ENCODE measurements around the gene MAP3K5.

MAP3K5 gene

DNA sequence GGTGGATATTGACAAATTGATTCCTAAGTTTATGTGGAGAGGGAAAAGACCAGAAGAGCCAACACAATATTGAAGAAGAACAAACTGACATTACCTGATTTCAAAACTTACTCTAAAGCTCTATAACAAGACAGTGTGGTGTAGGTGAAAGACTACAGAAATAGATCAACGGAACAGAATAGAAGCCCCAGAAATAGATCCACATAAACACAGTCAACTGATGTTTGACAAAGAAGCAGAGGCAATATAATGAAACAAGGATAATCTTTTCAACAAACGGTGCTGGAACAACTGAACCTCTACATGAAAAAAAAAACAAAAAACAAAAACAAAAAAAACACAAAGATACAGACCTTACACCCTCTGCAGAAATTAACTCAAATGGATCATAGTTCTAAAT is 50.2 kb downstream of the MAP3K5 start:
- no peak for DNase-seq

DNA sequence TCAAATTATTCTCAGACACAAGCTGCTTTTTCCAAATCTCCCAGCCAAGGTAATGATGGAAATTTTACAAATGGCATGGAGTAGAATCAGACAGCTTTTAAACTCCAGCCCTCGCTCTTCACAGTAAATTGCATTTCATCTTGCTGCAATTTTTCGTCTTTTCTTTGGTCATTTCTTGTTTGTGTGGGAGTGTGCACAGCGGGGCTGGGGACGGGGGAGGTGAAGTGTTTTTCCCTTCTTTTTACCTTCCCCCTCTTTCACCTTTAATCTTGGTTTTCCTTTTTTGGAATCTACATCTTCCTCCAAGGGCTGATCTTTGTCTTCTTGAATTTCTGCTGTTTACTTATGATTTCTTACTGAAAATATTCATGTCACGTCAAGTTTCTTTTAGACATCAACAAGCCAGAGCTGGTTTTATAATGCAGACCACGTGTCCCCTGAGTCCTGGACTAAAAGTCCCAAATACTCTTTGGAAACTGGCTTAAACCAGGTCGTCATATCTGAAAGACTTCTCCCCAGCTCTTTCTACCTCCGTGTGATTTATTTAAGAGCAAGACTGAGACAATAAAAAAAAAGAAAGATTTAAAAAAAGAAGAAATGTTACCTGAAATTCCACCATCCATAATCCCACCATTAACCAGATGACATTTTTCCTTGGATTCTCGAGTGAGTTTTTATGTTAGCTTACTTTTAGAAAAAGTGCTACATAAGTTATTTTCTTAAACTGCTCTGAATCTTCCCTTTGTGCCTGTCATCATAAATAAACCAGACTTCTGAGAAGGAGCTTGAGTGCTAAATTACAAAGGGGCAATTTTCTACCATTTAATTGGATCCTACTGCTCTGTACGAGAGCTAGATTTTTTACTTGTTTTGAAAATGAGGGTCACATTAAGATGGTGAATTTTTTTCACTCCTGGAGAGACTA is 52.0 kb downstream of the MAP3K5 start:
- DNase-seq: no peak

DNA sequence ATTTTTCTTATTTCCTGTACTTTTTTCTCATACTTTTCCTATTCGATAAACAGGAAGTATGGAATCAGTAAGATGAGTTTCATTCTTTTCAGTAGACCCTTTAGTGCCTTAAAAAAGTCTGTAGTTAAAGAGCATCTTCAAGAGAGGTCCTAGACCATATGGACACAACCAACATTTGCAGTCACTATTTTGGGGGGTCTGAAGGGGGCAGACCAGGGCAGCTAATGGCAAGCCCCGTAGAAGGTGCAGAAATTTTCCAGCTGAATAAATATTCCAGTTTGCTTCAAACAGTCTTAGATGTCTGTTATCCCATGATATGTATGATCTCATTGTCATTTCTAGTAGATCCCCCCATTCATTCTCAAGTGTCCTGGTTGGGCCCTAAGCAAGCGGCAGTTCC is 52.8 kb downstream of the MAP3K5 start:
- no peak for DNase-seq

DNA sequence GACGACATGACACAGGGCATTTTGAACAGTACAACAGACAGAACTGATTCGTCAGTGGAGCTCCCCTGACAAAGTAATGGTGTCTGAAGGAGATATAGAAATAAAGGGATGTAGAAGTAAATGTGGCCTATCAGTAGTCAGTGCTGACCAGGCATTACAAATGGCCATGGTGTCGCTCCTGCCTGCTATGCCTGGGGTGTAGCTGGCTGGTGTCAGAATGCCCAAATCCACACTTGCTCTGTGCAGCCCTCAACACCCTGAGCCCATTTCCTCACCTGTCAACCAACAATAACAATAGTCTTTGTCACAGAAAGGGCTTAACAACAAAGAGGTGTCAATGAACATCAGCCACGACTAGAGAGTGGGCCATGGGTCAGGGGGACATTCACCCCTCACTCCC is 53.2 kb downstream of the MAP3K5 start:
- no peak for DNase-seq

DNA sequence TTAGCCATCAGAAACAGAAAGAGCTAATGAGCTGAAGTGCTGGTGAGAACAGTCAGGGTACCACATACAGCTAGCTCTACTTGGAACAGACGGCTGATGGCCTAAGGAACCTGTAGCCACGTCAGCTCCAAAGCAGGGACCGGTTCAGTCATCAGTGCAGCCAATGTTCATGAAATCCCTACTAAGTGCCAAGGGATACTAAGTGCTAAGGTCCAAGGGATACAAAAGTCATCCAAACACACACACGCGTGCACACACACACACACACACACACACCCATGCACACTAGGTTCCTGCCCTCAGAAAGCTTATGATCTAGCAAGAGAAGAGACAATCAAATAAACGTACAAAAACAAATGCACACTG is 53.6 kb downstream of the MAP3K5 start:
- DNase-seq: no peak

DNA sequence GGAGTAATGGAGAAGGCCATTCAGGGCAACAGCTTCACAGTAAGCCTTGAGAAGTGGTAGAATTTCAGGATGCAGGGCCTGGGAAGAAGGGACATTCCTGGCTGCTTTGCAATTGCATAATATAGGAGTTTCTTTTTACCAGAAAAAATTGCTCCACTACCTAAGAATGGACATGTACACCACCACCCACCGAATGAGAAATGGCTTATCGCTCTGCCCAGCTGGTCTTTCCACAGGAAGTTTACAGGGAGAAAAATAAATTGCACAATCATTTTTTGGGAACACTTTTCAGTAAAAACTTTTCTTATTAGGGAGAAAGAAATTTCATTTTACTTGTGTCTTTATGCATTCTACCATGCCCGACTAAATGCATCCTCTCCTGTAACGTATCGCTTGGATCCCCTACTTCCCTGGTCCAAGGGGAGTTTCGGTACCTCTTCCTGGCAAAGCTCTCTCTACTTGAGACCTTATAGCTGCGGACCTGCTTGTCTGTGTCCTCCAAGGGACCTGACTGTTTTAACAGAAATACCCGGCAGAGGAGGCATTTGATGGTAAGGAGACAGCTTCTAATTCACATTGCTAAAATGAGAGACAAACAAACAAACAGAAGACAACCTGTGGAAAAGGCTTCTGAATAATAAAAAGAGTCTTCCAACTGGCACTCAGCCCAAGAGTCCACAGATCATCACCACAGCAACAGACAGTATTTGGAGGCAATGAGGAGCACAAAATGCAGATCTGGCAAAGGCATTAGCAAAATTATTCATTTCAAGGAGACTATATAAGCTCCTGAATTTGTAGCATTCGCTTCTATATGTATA is 54.2 kb downstream of the MAP3K5 start:
- DNase-seq: no peak

DNA sequence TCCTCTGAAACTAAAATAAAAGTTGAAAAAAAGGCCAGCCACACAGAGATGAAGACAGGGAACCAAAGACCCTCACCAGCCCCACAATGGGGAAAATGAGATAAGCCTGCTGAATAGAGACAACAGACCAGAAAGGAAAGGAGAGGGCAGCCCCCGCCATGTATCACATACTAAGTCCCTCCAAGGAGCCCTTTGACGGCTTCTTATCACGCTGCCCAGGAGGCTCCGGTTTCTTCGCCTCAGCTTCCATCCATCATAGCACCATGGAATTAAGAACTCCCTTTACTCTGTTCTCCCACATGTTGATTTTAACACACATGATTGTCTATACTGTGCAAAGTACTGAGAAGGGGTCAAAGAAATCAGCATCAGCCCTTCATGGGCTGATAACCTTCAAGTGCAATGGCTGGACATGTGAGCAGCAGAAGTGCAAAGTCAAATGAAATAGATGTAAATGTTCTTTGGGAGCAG is 54.9 kb downstream of the MAP3K5 start:
- DNase-seq: no peak

DNA sequence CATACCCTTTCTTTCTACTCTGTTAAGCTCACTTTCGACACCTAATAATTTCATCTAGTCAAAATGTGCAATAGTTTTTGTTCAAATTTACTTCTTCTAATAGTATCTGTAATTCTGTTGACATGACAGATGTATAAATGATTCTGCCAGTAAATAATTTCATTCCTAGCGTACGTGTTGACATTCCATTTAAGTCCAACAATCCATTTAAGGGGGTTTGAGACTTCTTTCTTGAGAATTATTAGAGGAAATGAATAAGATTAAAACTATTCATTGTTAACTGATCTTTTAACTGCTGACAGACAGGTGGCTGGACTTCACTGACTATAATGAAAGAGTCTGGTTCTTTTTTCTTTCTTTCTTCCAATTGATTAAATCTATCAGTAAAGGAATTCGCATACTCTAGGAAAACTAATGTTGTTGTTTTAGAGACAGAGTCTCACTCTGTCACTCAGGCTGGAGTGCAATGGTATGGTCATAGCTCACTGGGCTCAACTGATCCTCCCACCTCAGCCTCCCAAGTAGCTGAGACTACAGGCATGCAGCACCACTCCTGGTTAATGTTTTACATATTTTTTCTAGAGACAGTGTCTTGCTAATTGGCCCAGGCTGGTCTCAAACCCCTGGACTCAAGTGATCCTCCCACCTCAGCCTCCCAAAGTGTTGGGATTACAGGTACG is 55.9 kb downstream of the MAP3K5 start:
- DNase-seq: no peak

DNA sequence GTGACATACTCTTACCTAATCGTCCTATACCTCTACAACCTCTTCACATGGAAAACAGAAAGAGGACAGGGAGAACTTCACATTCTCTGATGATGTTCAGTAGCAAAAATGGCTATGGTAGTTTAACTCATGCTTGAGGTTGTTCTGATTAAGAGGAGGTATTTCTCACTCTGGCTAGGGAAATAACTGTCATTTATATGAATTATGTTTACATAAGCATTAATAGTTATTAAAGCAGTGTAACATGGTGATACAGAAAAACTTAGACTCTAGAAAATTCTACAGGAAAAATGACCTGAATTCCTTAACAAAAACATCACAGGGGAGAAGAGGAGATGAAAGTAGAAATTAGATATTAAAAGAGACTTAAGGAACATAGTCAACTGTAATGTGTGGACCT is 57.3 kb downstream of the MAP3K5 start:
- DNase-seq: no peak

DNA sequence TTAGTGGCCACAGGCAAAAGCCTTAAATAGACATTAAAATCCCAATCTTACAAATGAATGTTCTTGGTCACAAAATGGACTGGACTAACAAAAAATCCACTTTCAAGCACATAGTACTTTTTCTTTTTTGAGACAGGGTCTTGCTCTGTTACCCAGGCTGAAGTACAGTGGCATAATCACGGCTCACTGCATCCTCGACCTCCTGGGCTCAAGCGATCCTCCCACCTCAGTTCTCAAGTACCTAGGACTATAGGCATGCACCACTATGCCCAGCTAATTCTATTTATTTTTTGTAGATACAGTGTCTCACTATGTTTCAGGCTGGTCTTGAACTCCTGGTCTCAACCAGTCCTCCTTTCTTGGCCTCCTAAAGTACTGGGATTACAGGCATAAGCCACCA is 59.4 kb downstream of the MAP3K5 start:
- no peak for DNase-seq

DNA sequence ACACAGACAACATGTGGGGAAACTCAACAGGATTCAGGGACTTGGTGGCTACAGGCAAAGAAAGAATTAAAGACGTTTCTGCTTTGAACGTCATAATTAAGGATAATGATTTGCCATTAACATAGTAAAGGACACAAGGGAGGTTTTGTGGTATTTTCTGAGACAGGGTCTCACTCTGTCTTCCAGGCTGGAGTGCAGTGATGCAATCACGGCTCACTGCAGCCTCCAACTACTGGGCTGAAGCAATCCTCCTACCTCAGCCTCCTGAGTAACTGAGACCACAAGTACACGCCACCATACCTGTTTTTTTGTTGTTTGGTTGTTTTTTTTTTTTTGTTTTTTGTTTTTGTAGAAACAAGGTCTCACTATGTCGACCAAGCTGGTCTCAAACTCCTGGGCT is 62.4 kb downstream of the MAP3K5 start:
- no peak for DNase-seq

DNA sequence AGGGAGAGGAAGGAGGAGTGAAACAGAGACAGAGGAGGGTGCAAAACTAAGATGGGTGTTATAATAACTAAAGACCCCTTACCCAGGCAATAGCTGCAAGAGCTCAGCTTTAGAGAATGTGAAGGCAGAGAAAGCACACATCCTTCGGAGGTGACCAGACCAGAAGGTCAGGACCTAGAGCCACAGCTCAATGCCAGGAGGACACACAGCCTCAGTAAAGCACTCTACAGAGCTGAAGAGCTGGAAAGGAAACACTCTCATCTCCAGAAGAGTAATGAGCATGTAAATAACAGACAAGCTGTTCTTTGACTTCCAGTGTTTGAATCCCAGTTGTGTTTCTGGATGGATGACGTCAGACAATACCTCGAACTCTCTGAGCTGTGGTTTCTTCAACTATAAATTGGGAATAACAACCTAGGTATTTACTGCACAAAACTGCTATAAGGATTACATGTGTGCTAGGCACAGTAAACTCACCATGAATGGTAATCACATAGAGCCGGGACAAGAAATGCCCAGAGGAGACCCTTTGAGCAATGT is 63.2 kb downstream of the MAP3K5 start:
- DNase-seq: no peak

DNA sequence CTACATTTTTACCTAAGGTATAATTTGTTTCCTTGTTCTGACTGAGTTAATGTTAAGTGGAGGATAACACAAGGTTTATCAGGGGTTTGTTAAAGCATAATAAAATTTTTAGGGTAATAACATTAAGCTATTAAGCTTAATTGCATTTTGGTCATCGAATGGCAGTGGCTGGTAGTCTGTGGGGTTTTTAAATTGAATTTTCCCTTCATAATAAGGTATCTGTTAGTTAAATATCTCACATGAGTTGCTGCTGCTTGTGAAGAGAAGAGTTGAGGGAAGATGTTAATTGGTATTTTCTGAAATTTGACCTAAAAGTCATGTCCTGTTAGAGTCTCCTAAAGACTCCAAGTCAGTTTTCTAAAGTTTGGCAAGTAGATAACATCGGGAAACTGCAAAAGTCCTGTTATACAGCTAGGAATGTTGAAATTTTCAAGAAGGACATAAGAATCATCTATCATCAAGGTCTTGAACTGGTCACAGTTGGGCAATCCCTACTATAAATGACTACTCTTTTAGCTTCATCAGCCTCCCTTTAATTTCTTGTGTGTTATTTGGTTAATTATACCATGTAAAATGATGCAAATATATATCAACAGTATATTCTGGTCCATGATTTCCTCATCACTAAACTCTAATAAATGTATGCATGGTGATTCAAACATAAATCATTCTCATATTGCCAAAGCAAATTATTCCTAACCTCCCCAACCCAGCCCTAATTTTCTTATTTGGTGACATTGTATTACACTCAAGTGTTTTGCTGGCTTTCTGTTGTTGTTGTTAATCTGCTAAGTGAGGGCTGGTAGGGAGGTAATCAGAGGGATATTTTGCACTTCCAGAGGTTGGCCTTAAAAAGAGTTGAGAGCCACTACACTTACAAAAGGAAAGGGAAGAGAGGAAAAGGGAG is 64.0 kb downstream of the MAP3K5 start:
- no peak for DNase-seq

DNA sequence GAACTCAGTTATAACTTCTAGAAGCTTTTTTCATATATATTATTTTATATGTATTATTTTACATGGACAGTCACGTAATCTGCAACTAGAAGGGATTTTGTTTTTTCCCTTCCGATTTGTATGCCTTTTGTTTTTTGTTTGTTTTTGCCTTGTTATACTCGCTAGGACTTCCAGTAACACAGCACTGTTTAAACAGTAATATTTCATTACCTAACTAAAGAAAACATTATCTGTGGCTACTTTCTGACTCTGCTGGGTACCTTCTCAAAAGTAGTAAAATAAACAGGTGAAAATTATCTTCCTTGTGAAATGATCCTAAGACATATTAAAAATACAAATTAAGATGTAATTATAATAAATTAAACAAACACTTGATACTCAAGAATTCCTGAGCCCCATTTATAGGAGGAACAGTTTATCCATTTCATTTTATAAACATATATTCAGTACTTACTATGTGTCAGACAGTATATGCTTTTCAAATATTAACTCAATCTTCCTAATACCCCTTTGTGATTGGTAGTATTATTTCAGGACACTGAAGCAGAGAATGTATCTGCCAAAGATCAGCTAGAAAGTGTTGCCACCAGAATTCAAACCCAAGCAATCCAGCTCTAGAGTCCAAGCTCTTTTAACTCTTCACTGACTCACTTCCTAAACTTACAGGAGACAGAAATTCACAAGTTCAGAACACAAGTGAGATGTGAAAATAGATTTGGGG is 65.3 kb downstream of the MAP3K5 start:
- DNase-seq: no peak

DNA sequence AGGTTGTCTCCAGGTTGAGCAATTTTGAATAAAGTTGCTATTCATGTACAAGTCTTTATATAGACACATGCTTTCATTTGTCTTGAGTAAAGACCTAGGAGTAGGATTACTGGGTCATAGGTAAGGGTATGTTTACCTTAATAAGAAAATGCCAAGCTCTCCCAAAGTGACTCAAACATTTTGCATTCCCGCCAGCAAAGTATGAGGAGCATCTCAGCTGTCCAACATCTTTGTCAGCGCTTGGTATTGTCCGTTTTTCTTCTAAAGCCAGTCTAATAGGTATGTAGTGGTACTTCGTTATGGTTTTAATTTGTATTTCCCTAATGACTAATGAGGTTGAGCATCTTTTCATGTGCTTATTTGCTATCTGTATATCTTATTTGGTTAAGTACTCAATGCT is 67.2 kb downstream of the MAP3K5 start:
- no peak for DNase-seq

DNA sequence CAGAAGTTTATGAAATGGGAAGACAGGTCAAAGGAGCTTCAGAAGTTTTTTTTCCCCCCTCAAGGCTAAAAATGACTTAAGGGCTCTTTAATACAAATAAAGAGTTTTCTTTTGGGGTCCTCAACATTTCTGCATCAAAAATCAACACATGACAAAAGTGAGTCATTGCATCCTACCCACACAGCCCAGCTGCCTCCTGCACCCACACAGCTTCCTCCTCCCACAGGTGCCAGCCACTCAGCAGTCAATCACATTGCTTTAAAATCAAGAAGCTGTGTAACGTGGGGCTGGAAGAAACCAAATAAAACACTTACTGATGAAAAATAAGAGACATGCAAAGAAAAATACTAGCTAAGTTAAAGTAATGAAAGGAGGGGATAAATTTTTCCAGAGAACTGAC is 68.5 kb downstream of the MAP3K5 start:
- peak; percentile 57 for DNase-seq

DNA sequence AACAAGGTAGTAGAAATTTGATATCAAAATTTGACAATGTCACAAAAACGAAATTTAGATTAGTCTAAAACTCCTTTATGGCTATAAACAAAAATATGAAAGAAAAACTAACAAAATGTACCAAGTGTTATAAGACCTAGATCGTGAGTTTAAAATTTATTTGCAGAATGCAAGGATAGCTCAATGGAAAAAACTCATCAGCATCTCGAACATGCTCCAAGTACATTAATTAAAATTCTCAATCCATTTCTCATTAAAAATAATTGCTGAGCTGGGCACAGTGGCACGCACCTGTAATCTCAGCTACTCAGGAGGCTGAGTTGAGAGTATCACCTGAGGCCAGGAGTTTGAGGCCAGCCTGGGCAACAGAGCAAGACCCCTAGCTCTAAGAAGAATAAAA is 70.8 kb downstream of the MAP3K5 start:
- no peak for DNase-seq

DNA sequence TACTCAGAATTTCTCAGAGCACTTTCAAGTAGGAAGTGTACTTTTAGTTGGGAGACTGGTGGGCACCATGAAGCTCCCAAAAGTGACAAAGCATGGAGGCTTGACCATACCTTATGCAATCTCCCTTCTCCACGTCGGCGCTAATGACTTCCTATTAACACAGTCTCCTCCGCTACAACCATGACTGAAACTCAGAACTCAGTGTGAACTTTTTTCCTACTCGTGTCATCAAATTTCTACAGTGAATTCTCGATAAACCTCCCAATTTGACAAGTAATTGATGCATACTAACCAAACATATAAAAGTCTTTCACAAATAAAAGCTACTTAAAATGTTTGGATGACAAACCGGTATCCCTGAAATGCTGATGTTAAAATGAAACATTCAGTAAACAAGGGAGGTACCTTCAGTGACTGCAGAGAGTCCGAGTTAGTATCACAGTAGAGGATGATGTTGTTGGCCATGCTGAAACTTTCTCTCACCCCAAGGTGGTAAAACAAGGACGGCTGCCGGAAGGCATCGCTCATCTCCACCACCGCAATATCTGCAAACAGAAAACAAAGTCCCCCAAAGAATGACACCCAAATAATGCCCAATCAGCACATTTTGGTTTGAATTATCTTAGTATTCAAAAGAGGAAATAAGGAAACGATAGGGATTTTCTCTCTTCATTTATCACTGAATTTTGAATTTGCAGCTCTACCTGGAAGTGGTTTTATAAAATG is 72.1 kb downstream of the MAP3K5 start:
- DNase-seq: no peak

DNA sequence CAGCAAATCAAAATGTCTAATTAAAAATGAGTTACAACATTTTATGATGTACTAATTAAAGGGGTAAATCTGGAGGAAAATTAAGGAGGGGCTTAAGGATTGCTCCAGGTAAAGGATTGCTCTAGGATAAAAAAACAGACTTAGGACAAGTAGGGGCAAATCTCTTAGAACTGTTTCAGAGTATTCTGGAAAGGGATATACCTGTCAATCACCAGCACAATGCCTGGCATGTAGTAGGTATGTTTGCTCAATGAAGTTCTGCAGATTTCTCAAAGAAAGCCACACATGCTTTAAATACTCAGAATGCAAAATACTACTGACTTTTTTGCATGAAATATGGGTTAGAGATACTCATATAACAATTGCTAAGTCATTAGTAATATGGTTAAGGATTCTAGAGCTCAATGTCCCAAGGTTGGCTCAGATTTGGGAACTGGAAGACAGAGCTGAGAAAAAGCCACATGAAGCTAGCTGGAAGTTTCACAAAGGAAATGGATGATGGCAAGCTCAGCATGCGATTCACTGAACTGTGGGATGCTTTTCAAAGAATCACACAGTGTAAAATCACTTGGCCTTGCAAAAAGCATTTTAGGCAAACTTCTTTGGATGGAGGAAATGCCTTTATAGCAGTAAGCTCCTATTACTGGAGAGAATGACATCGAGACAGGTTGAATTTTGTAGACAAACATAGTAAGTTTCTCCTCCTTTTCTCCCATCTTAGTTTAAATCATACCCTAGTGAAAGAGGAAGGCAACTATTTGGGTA is 72.8 kb downstream of the MAP3K5 start:
- DNase-seq: no peak

DNA sequence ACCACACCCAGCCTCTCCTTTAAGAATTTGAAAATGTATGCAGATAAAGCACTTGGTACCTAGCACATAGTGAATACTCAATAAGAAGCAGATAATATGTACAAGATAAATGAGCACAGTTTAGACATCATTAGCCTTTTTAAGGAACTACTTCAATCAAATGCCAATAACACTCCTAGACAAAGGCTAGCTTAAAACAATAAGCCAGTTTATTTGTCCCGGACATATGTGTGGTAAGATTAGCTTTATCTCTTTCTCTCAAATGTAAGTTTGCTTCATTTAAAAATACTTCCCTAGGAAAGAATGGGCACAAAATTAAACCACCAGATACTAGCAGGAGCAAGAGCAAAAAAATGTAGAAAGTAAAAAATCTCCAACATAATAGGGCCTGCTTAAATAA is 73.8 kb downstream of the MAP3K5 start:
- no peak for DNase-seq

Measured in GDM1 (cell line).